Left cardiac atrium (tissue), 4 donors: ENCODE measurements around the gene MAGEA4. TPM values are rescaled to one million over a fixed set of nuclear protein-coding genes. Genes with fewer than 3 reads are reported as not detected.
"Not testable (repeated sequence)": the region's sequence is repeated elsewhere in the genome, so short reads cannot be mapped to it uniquely, and the experiment has no call there.

Experiments used
- ATAC-seq, 2 donors: fragments of 200-7000 bp; cut with Tn5 transposase; one replicate each; pipeline ENCODE4 v1.9.1; 2020; ENCODE audit warnings: mild to moderate bottlenecking in 2 of 2, moderate library complexity in 2 of 2
- DNase-seq: peaks from one replicate; pipeline ENCODE4 v3.0.0-alpha.2; 2020
- intact Hi-C, 2 donors: fragments of 100-400 bp; cut with DNase I; formaldehyde crosslinking; loops; one replicate each; pipeline versions ENCODE4 v1.14.1 to v1.15.1; 2022 to 2023
- long read RNA-seq: library from polyadenylated mRNA; unstranded; transcript quantifications from one replicate; pipeline ENCODE4 v2.0.0, GENCODE V29; 2021
- total RNA-seq, 2 donors: library from RNA; stranded (reverse); fragmentation: NEBNext Ultra II Directional; extraction: Animal tissue kit (Norgen Biotek cat#: 25700); gene quantifications; one replicate each; pipeline ENCODE4 v1.2.1, GENCODE V29; 2021
- donor health status: DM: no; HTN: yes; CAD: no.
- donor health status: DM: no; HTN: yes; CAD: no; lungs with severe emphysema.
- donor health status: DM: yes; HTN: yes; CAD: no.
- donor health status: Dilated cardiomyopathy.

The MAGEA4 gene
- not detected for total RNA-seq
- long read RNA-seq = 0 reads

GRCh38 chrX:151912780-151913179 lies at the start of gene MAGEA4:
TSS of gene MAGEA4 (plus strand) at chrX:151912889. CDS start at chrX:151923665, 10,776 bp downstream.
- DNase-seq (no peak), ATAC-seq (no peak)
- intact Hi-C loops = no loop called here

DNA sequence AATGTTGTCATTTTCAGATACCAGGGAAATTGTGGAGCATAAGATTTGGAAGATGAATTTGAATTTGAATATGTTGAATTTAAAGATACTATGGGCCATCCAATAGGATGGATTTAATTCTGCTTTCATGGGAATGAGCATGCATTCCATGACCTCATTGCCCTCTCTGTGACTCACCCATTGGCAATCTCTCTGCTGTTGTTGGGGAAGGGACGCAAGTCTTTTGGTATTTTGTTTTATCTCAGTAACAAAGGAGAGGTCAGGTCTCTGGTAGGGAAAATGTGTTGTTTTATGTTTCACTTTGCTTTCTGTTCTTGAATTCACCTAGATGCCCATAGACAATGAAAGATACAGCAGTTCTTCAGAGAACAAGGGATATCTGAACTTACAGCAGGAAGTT lies 42.1 kb upstream of the MAGEA4 start:
- no peak for DNase-seq
- intact Hi-C loops = no loop called here
- ATAC-seq = peak in 1 of 2 donors; percentile 81

GRCh38 chrX:151871244-151871643 lies 41.4 kb upstream of the MAGEA4 start:
- ATAC-seq = peak; percentile 38 to 97

DNA sequence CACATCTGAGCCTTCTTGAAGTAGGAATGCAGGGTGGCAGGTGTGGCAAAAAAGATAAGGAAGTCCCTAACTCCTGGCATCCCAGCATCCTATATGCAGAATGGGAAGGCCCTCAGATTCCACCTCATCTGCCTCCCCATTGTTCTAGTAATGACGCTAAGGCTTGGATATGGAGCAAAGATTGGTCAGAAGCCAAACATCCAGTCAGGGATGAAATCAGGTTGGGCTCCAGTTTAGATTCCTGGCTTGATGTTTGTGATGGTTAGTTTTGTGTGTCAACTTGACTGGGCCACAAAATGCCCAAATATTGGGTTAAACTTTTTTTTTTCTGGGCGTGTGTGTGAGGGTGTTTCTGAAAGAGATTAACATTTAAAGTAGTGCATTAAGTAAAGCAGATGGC lies 39.6 kb upstream of the MAGEA4 start:
- DNase-seq (no peak), ATAC-seq (no peak)
- intact Hi-C loops = no loop called here

More at GRCh38 chrX:151871244-151871643, 41.4 kb upstream of the MAGEA4 start:
- no peak for DNase-seq
- intact Hi-C loops = no loop called here

DNA sequence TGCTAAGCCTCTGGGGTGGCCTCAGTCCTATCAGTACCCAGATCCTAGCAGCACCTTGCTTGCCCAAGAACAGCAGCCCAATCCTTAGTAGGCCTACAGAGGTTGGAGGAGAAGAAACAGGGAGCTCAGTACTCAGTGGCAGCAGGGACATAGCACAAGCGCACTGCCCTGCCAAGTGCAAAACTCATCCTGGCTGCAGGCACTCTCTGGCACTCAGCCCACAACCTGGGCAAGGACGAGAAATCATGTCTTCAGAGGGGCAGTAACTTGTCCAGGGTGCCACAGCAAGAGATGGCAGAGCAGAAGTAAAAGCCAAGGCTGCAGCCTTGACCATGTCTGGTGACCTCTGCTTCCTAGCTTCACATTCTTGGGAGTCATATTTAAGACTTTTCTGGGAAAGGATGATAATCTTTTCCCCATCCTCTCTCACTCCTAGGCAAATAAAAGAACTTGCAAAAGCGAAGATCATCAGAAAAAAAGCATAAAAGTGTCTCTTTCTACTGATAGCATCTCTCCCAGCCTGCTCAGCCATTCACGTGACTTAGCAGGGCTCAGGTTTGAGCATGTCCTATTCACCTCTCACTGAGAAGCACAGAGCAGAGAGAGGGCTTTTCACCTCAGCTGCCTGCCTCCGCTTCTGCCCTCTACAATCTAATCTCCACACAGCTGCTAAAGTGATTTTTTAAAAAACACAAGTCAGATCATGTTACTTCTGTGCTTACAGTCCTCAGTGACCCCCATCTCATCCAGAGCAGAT lies 37.2 kb upstream of the MAGEA4 start:
- intact Hi-C loops = no loop called here
- ATAC-seq (no peak), DNase-seq (no peak)

- DNase-seq = no peak
- ATAC-seq = no peak
- intact Hi-C loops = no loop called here
Observed at GRCh38 chrX:151878574-151878973, 34.1 kb upstream of the MAGEA4 start.

GRCh38 chrX:151879856-151880255 lies 32.8 kb upstream of the MAGEA4 start:
- intact Hi-C loops = no loop called here
- no peak for DNase-seq
- ATAC-seq = no peak

GRCh38 chrX:151880895-151881294 lies 31.8 kb upstream of the MAGEA4 start:
- intact Hi-C loops = no loop called here
- no peak for ATAC-seq
- DNase-seq = no peak

DNA sequence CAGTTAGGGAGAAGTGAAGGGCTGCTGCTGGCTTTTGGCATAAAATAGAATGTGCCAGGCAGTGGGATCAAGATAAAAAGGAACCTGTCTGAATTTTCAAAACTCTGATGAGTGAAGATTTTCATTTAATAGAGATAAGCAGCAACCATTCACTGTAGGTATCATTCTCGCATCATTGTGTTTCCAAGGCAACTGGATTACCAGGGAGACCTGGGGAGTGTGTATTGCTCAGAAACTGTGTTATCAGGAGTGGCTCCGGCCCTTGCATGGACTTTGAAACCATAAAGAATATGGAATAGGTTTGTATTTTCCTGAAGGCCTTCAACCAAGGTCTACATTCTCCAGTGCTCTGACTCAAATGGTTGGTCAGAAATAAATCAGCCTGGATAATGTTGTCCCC lies 23.3 kb upstream of the MAGEA4 start:
- ATAC-seq (no peak), DNase-seq (no peak)
- intact Hi-C loops = no loop called here

DNA sequence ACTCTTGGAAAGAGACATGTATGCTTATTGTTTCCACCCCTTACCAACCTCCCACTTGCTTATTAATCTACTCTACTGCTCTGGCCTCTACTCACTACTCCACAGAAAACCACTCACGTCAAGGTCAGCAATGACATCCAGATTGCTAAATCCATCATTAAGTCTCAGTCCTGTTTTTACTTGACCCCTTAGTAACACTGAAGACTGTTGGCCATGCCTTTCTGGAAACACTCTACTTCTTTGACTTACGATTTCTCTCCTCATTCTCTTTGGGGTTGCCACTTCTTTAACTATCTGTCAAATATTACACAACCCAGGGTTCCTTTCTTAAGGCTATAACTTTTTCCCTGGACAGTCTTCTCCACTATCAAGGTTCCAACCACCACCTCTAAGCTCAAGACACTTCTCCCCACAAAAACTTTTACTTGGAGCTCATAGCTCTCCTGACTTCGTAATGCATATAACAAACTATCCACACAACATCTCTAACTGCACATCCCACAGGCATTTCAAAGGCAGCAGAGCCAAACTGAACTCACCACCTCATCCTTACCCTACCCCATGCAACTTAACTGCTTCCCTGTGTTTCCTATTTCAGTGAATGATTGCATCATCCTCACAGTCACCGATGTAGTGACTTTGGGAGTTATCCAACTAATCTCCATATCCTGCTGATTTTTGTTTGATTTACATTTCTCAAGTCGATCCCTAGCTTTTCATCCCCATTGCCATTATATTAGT lies 15.8 kb upstream of the MAGEA4 start:
- ATAC-seq (no peak), DNase-seq (no peak)
- intact Hi-C loops = no loop called here

DNA sequence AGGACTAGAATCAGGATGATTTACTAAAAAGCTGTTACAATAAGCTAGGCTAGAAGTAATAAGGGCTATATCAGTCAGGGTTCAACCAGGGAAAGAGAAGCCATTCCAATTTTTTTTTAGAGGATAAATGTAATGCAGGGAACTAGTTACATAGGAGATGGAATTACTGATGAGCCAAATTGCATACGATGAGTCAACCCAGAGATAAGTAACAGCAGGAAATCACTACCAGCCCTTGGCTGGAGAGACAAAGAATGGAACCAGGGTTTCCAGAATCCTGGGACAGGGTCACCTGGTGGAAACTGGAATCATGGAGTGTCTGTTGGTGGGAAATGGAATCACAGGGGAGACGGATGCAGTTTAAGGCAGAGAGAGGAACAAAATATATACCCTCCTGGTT lies 13.1 kb upstream of the MAGEA4 start:
- intact Hi-C loops = no loop called here
- no peak for DNase-seq
- no peak for ATAC-seq

- no peak for DNase-seq
- ATAC-seq = no peak
- intact Hi-C loops = no loop called here
Observed at GRCh38 chrX:151901826-151902225, 10.9 kb upstream of the MAGEA4 start.

DNA sequence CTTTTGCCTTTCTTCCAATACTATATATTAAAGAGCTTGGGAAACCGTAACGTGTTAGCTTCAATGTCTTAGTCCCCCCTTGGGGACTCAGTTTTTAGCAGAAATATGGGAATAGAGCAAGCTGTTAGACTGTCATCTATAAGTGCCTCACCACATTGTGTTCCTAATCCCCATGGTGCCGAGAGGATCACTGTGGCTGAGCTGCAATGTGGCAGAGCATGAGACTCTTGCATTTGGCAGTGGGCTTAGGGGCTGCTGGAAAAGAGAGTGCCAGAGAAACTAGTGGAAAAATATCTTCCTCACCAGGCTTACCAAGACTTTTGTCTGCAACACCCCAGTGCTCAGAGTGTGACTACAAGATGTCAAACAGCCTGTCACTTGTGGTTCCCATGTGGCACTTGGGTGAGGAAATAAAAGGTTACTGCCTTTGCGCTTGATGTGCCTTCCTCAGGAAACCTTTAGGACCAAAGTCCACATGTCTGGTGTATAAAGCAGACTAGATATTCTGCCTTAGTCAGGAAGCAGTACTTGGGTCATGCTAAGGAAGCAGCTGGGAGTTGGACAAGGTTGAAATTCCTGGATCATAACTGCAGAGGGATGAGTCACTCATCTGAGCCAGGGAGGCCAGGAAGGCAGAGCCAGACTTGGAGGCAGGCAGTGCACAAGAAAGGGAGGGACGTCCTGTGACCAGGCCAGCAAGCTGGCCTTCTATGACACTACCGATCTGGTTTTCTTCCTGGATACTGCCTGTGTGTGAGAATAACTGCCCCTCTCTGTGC lies 9.7 kb upstream of the MAGEA4 start:
- DNase-seq (peak; percentile 37), ATAC-seq (peak; percentile 78 to 99)

GRCh38 chrX:151904989-151905388 lies 7.7 kb upstream of the MAGEA4 start:
- intact Hi-C loops = no loop called here
- ATAC-seq = no peak
- no peak for DNase-seq

More for the DNA sequence above, 9.7 kb upstream of the MAGEA4 start:
- intact Hi-C loops = no loop called here

DNA sequence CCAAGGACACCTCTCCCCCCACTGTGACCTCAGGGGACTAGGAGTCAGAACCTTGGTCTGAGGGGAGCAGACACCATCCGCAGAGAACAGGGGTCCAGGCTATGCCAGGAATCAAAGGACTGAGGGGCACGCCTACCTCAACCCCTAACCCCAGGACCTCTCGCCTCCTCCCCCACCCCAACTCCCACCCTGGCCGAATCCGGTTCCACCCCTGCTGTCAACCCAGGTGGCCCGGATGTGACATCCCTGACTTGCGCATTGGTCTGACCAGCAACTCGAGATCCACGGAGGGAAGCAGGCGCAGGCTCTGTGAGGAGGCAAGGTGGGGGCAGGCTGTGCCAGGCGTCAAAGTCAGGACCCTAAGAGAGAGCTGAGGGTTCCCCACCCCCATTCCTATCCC lies 468 bp upstream of the MAGEA4 start:
- DNase-seq = no peak
- no peak for ATAC-seq
- intact Hi-C loops = no loop called here

GRCh38 chrX:151918736-151919135 lies 6.0 kb downstream of the MAGEA4 start:
- intact Hi-C loops = not testable (repeated sequence)

DNA sequence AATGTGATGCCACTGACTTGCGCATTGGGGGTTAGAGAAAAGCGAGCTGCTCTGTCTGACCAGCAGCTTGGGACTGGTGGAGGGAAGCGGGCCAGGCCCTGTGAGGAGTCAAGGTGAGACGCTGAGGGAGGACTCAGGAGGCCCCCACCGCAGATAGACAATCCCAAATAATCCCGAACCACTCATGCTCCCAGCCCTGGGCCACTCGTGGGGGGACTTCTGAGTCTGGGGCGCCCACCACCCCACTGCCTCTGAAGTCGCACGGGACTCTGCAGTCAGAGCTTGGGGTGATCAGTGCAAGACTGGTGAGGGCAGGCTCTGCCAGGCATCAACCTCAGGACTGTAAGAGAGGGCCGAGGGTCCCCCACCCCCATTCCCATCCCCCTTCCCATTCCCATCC lies 6.9 kb downstream of the MAGEA4 start:
- DNase-seq (no peak), ATAC-seq (no peak)
- intact Hi-C loops = no loop called here

More at GRCh38 chrX:151918736-151919135, 6.0 kb downstream of the MAGEA4 start:
- not testable (repeated sequence) for DNase-seq, ATAC-seq

- no peak for ATAC-seq
- intact Hi-C loops = no loop called here
- DNase-seq = no peak
Observed at GRCh38 chrX:151920101-151920500, 7.4 kb downstream of the MAGEA4 start.

- ATAC-seq = no peak
- intact Hi-C loops = no loop called here
- DNase-seq = no peak
Observed at GRCh38 chrX:151920530-151920929, 7.8 kb downstream of the MAGEA4 start.

GRCh38 chrX:151921292-151921691 lies 8.6 kb downstream of the MAGEA4 start:
- ATAC-seq = no peak
- intact Hi-C loops = no loop called here

More at GRCh38 chrX:151921292-151921691, 8.6 kb downstream of the MAGEA4 start:
- DNase-seq = no peak
